Lower leg skin (tissue), 3 donors: ENCODE measurements around the gene ITIH3.
"Not testable (repeated sequence)": the region's sequence is repeated elsewhere in the genome, so short reads cannot be mapped to it uniquely, and the experiment has no call there.

Source experiments
- POLR2A ChIP-seq, 2 donors: fragments of 450-650 bp; IDR thresholded peaks; one replicate each; pipeline ENCODE4 v1.6.1; 2016 to 2017; ENCODE audit warnings: antibody characterized with exemption in 2 of 2, mild to moderate bottlenecking in 1 of 2, moderate library complexity in 1 of 2
- TF ChIP-seq, protein P1 (sequence below), 3 donors: fragments of 450-650 bp; IDR thresholded peaks; one replicate each; pipeline ENCODE4 v1.5.1; 2016; ENCODE audit warnings: antibody characterized with exemption in 3 of 3, mild to moderate bottlenecking in 3 of 3, moderate library complexity in 2 of 3

DNA sequence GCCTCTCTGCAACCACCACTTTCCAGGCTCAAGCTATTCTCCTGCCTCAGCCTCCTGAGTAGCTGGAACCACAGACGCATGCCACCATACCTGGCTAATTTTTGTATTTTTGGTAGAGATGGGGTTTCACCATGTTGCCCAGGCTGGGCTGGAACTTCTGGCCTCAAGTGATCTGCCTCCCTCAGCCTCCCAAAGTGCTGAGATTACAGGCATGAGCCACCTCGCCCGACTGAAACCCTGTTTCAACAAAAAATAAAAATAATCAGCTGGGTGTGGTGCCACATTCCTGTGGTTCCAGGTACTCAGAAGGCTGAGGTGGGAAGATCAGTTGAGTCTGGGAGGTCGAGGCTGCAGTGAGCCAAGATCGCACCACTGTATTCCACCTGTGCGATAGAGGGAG is 18.1 kb upstream of the ITIH3 start:
- TF ChIP-seq, protein P1, sequence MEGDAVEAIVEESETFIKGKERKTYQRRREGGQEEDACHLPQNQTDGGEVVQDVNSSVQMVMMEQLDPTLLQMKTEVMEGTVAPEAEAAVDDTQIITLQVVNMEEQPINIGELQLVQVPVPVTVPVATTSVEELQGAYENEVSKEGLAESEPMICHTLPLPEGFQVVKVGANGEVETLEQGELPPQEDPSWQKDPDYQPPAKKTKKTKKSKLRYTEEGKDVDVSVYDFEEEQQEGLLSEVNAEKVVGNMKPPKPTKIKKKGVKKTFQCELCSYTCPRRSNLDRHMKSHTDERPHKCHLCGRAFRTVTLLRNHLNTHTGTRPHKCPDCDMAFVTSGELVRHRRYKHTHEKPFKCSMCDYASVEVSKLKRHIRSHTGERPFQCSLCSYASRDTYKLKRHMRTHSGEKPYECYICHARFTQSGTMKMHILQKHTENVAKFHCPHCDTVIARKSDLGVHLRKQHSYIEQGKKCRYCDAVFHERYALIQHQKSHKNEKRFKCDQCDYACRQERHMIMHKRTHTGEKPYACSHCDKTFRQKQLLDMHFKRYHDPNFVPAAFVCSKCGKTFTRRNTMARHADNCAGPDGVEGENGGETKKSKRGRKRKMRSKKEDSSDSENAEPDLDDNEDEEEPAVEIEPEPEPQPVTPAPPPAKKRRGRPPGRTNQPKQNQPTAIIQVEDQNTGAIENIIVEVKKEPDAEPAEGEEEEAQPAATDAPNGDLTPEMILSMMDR (IDR thresholded peaks at IDR 0.05) = not testable (repeated sequence)
- TF ChIP-seq POLR2A (IDR thresholded peaks at IDR 0.05) = not testable (repeated sequence)
